GM23338 (cell line): Measurements from ENCODE around the gene DHRS3. TPM values are rescaled to one million over a fixed set of nuclear protein-coding genes. Genes with fewer than 3 reads are reported as not detected.

ENCODE experiments used
- ATAC-seq: fragments of 200-7000 bp; cut with Tn5 transposase; 3 replicates; pipeline ENCODE4 v1.9.1; 2020
- DNase-seq: peaks from one replicate; pipeline ENCODE4 v3.0.0-alpha.2; 2015; ENCODE audit warnings: low spot score
- H2AFZ ChIP-seq: fragments of 200-600 bp; sonication (generic); 2 replicates; pipeline ENCODE4 v1.8.0; 2016; ENCODE audit warnings: antibody characterized with exemption, mild to moderate bottlenecking, moderate library complexity
- H3F3A ChIP-seq: fragments of 200-600 bp; sonication (generic); replicated peaks from 2 replicates; pipeline ENCODE4 v1.8.0; 2017; ENCODE audit warnings: antibody characterized with exemption, mixed run types, low read depth
- H3K27ac ChIP-seq: fragments of 200-600 bp; sonication (generic); 2 replicates; pipeline ENCODE4 v1.6.1; 2016; ENCODE audit warnings: low read depth
- H3K27me3 ChIP-seq: fragments of 200-600 bp; sonication (generic); 2 replicates; pipeline ENCODE4 v1.8.0; 2016; ENCODE audit warnings: mild to moderate bottlenecking, mixed run types, moderate library complexity; ENCODE audit not compliant: insufficient read depth
- H3K36me3 ChIP-seq: fragments of 200-600 bp; sonication (generic); 2 replicates; pipeline ENCODE4 v1.8.0; 2016; ENCODE audit warnings: mild to moderate bottlenecking; ENCODE audit not compliant: insufficient read depth
- H3K4me1 ChIP-seq: fragments of 200-600 bp; sonication (generic); 2 replicates; pipeline ENCODE4 v1.8.0; 2016; ENCODE audit warnings: mild to moderate bottlenecking, moderate library complexity; ENCODE audit not compliant: insufficient read depth
- H3K4me2 ChIP-seq: fragments of 200-600 bp; sonication (generic); 2 replicates; pipeline ENCODE4 v1.7.1; 2017; ENCODE audit warnings: mixed run types
- H3K4me3 ChIP-seq: fragments of 200-600 bp; sonication (generic); 2 replicates; pipeline ENCODE4 v1.6.1; 2016; ENCODE audit warnings: mixed run types
- H3K79me2 ChIP-seq: fragments of 200-600 bp; sonication (generic); replicated peaks from 2 replicates; pipeline ENCODE4 v1.8.0; 2017; ENCODE audit warnings: mild to moderate bottlenecking; ENCODE audit not compliant: insufficient read depth
- H3K9me2 ChIP-seq: fragments of 200-600 bp; sonication (generic); 2 replicates; pipeline ENCODE4 v1.8.0; 2017; ENCODE audit not compliant: insufficient read depth
- H4K20me1 ChIP-seq: fragments of 200-600 bp; sonication (generic); replicated peaks from 2 replicates; pipeline ENCODE4 v1.8.0; 2017; ENCODE audit warnings: mild to moderate bottlenecking; ENCODE audit not compliant: insufficient read depth
- H3K27ac Mint-ChIP-seq: 2 replicates; pipeline ENCODE4 v1.8.0; 2020; ENCODE audit warnings: inconsistent platforms, mild to moderate bottlenecking, moderate library complexity, mixed read lengths
- H3K27me3 Mint-ChIP-seq: 3 replicates; pipeline ENCODE4 v1.8.0; 2022; ENCODE audit warnings: low read depth, mild to moderate bottlenecking, moderate library complexity, mixed read lengths, inconsistent platforms; ENCODE audit not compliant: insufficient read depth, poor library complexity
- H3K36me3 Mint-ChIP-seq: 3 replicates; pipeline ENCODE4 v1.8.0; 2021; ENCODE audit warnings: low read depth, mild to moderate bottlenecking, inconsistent platforms, moderate library complexity, mixed read lengths
- H3K4me1 Mint-ChIP-seq: 3 replicates; pipeline ENCODE4 v1.8.0; 2020; ENCODE audit warnings: mild to moderate bottlenecking, inconsistent platforms, mixed read lengths
- H3K4me3 Mint-ChIP-seq: 3 replicates; pipeline ENCODE4 v1.8.0; 2021; ENCODE audit warnings: moderate library complexity, mild to moderate bottlenecking, inconsistent platforms, mixed read lengths
- H3K9me3 Mint-ChIP-seq: 3 replicates; pipeline ENCODE4 v1.8.0; 2020; ENCODE audit warnings: moderate library complexity, mild to moderate bottlenecking, inconsistent platforms, mixed read lengths
- CREB1 ChIP-seq: fragments of 250-450 bp; sonication (Bioruptor Pico); IDR thresholded peaks from 2 replicates; pipeline ENCODE4 v1.5.0; 2020; ENCODE audit warnings: low read depth, mild to moderate bottlenecking, moderate library complexity
- CTCF ChIP-seq, 2 experiments: fragments of 200-600 bp in 1 of 2; sonication (generic) in 1 of 2; conservative IDR thresholded peaks; 2 replicates each; pipeline versions ENCODE4 v1.5.1 to v1.6.1; 2016 to 2017; ENCODE audit warnings: antibody characterized with exemption in 2 of 2, low read depth in 2 of 2, mild to moderate bottlenecking in 2 of 2, moderate library complexity in 1 of 2
- ETS1 ChIP-seq: IDR thresholded peaks from 2 replicates; pipeline ENCODE4 v1.6.1; 2016; ENCODE audit warnings: antibody characterized with exemption
- EZH2phosphoT487 ChIP-seq: fragments of 200-600 bp; sonication (generic); IDR thresholded peaks from one replicate; pipeline ENCODE4 v1.8.1; 2018; ENCODE audit warnings: antibody characterized with exemption; ENCODE audit not compliant: unreplicated experiment
- JUNB ChIP-seq: IDR thresholded peaks from one replicate; pipeline ENCODE4 v1.6.1; 2016; ENCODE audit warnings: antibody characterized with exemption; ENCODE audit not compliant: unreplicated experiment
- POLR2AphosphoS5 ChIP-seq: IDR thresholded peaks from 2 replicates; pipeline ENCODE4 v1.6.1; 2016; ENCODE audit warnings: antibody characterized with exemption, low read depth
- REST ChIP-seq: IDR thresholded peaks from one replicate; pipeline ENCODE4 v1.6.1; 2018; ENCODE audit warnings: antibody characterized with exemption; ENCODE audit not compliant: unreplicated experiment
- STAT1 ChIP-seq: IDR thresholded peaks from one replicate; pipeline ENCODE4 v1.6.1; 2016; ENCODE audit warnings: antibody characterized with exemption; ENCODE audit not compliant: unreplicated experiment
- ZNF114 ChIP-seq: fragments of 250-450 bp; sonication (Bioruptor Pico); IDR thresholded peaks from 2 replicates; pipeline ENCODE4 v1.5.0; 2020; ENCODE audit warnings: mild to moderate bottlenecking, moderate library complexity
- ZNF331 ChIP-seq: fragments of 250-450 bp; sonication (Bioruptor Pico); IDR thresholded peaks from 2 replicates; pipeline ENCODE4 v1.5.0; 2020; ENCODE audit warnings: low read depth, mild to moderate bottlenecking, moderate library complexity
- polyA plus RNA-seq: library from polyadenylated mRNA; unstranded; fragments of >200 nt; fragmentation: Nextera tagmentation; extraction: Ambion mirVana; gene quantifications from 2 replicates; pipeline ENCODE4 v1.2.1, GENCODE V29; 2016
- total RNA-seq: library from RNA; depleted of rRNA; stranded (reverse); fragments of >200 nt; shearing (Covaris generic); gene quantifications from 2 replicates; pipeline ENCODE4 v1.2.3, GENCODE V29; 2014

DHRS3 gene
- total and polyA plus RNA-seq, 2 experiments from 2014 or later: 21.0 to 26.0 TPM

- Histone ChIP-seq H3K9me2 (no peaks in the 10 kb centered on the region), H3K36me3 (no peaks in the 10 kb centered on the region), H3F3A (no peaks in the 10 kb centered on the region), H3K27me3 (no peaks in the 10 kb centered on the region), H3K4me3 (peak overlapping the region; percentile 47), H3K79me2 (no peaks in the 10 kb centered on the region), H3K4me2 (peak overlapping the region; percentile 79), H3K4me1 (no peaks in the 10 kb centered on the region; the same call in 1 of the 2 replicates), H2AFZ (peak overlapping the region; percentile 93), H3K27ac (no peak overlapping the region), H4K20me1 (no peaks in the 10 kb centered on the region)
- DNase-seq (peak; percentile 77), ATAC-seq (peak; percentile 83)
- TF ChIP-seq ZNF331 (CRISPR knock-in tag) (no peak), REST (no peak), EZH2phosphoT487 (no peak), ZNF114 (CRISPR knock-in tag) (no peak), POLR2AphosphoS5 (no peak), CTCF (conservative IDR thresholded peaks at IDR 0.05; ENCODE audit: low read depth in 2 of 2) (peak in 1 of 2 experiments; percentile 24; a peak in 2 of 4 replicates), CREB1 (no peak)
- Mint-ChIP-seq H3K36me3 (no peaks in the 10 kb centered on the region), H3K4me1 (peaks cover 20% of the 10 kb centered on the region), H3K27ac (no peak overlapping the region), H3K27me3 (no peaks in the 10 kb centered on the region), H3K4me3 (peak overlapping the region; percentile 30; the same call in 1 of the 3 replicates), H3K9me3 (no peaks in the 10 kb centered on the region; the same call in 2 of the 3 replicates)
Observed at GRCh38 chr1:12539705-12540579, 78.1 kb downstream of the DHRS3 start.

- Mint-ChIP-seq H3K4me1 (peaks cover 15% of the 10 kb centered on the region), H3K4me3 (no peak overlapping the region), H3K36me3 (no peaks in the 10 kb centered on the region), H3K9me3 (no peaks in the 10 kb centered on the region; the same call in 2 of the 3 replicates), H3K27me3 (no peaks in the 10 kb centered on the region), H3K27ac (no peak overlapping the region)
- H3K4me1 ChIP-seq: no peaks in the 10 kb centered on the region; the same call in 1 of the 2 replicates
- H3K4me3 ChIP-seq: no peak overlapping the region
- no peaks in the 10 kb centered on the region for H3K27me3 ChIP-seq
- no peak overlapping the region for H3K4me2 ChIP-seq
- no peaks in the 10 kb centered on the region for H3F3A ChIP-seq
- no peak overlapping the region for H3K27ac ChIP-seq
- ATAC-seq (no peak), DNase-seq (no peak)
- no peaks in the 10 kb centered on the region for H3K36me3 ChIP-seq
- H2AFZ ChIP-seq: no peak overlapping the region
- no peaks in the 10 kb centered on the region for H4K20me1 ChIP-seq
- no peaks in the 10 kb centered on the region for H3K9me2 ChIP-seq
- no peaks in the 10 kb centered on the region for H3K79me2 ChIP-seq
- TF ChIP-seq CTCF (conservative IDR thresholded peaks at IDR 0.05; ENCODE audit: low read depth in 2 of 2) (no peak), EZH2phosphoT487 (no peak), ETS1 (no peak), JUNB (no peak), REST (no peak), POLR2AphosphoS5 (no peak), STAT1 (no peak), ZNF114 (CRISPR knock-in tag) (no peak)
Observed at GRCh38 chr1:12539320-12539704, 78.7 kb downstream of the DHRS3 start.
